Endothelial cell of umbilical vein (primary cell): ENCODE data around the gene LARP6. TPM values are rescaled to one million over a fixed set of nuclear protein-coding genes. Genes with fewer than 3 reads are reported as not detected.

ENCODE experiments used
- BruUV-seq: library from RNA; stranded (reverse); fragments of 400-500 nt; replicated peaks from 2 replicates; lab custom pipeline; 2021; lab: Mats Ljungman, UMichigan
- CTCF ChIA-PET: fragments of 300-600, 350-600 bp; sonication (Branson Sonifier 250); formaldehyde crosslinking; loops from one replicate; lab custom pipeline; 2021; ENCODE audit warnings: antibody characterized with exemption, inconsistent platforms; lab: Charles Lee
- POLR2A ChIA-PET: fragments of 300-600, 350-600 bp; sonication (Branson Sonifier 250); formaldehyde crosslinking; loops from one replicate; lab custom pipeline; 2021; ENCODE audit warnings: antibody characterized with exemption, inconsistent platforms; lab: Charles Lee
- DNase-seq: peaks from one replicate; pipeline ENCODE4 v3.0.0-alpha.2; 2011; ENCODE audit warnings: low read depth, low spot score
- FAIRE-seq: peaks from 2 replicates; lab custom pipeline; 2011; peaks lifted over from hg19 to GRCh38; lab: Jason Lieb, UNC
- H2AFZ ChIP-seq: 2 replicates; pipeline ENCODE4 v1.6.0; 2012; ENCODE audit warnings: low read depth, low read length, control low read depth, inconsistent platforms
- H3K27ac ChIP-seq: 2 replicates; pipeline ENCODE4 v1.5.1; 2011; ENCODE audit warnings: low read depth, mild to moderate bottlenecking, control low read depth, low read length, moderate library complexity; ENCODE audit not compliant: insufficient read depth
- H3K27me3 ChIP-seq, 2 experiments: 2 replicates each; pipeline versions ENCODE4 v1.6.0 to v1.6.1; 2011; ENCODE audit warnings: low read length in 2 of 2, mixed read lengths in 1 of 2; ENCODE audit not compliant: control insufficient read depth in 2 of 2, insufficient read depth in 2 of 2
- H3K36me3 ChIP-seq, 2 experiments: 2 replicates in 1 of 2; 3 replicates in 1 of 2; pipeline ENCODE4 v1.5.1; 2011; ENCODE audit warnings: low read length in 2 of 2, mild to moderate bottlenecking in 1 of 2, moderate library complexity in 1 of 2; ENCODE audit not compliant: control insufficient read depth in 2 of 2, insufficient read depth in 2 of 2; ENCODE audit errors: extremely low read depth in 1 of 2
- H3K4me1 ChIP-seq: 3 replicates; pipeline ENCODE4 v1.5.1; 2011; ENCODE audit warnings: mild to moderate bottlenecking, low read length; ENCODE audit not compliant: control insufficient read depth, insufficient read depth; ENCODE audit errors: extremely low read depth
- H3K4me2 ChIP-seq: 2 replicates; pipeline ENCODE4 v1.6.1; 2011; ENCODE audit warnings: low read length, control low read depth, mixed read lengths; ENCODE audit not compliant: insufficient read depth
- H3K4me3 ChIP-seq, 3 experiments: fragments of 200-600 bp in 1 of 3; sonication (generic), shearing (Covaris generic) in 1 of 3; replicated peaks in 1 of 3; 2 replicates each; pipeline ENCODE4 v1.5.1; 2011 to 2016; ENCODE audit warnings: control low read depth in 3 of 3, low read length in 3 of 3, mild to moderate bottlenecking in 2 of 3, inconsistent platforms in 1 of 3, low read depth in 1 of 3, moderate library complexity in 1 of 3; ENCODE audit not compliant: insufficient read depth in 1 of 3
- H3K79me2 ChIP-seq: 2 replicates; pipeline ENCODE4 v1.6.0; 2012; ENCODE audit warnings: low read length, inconsistent platforms; ENCODE audit not compliant: control insufficient read depth, insufficient read depth
- H3K9ac ChIP-seq: replicated peaks from 2 replicates; pipeline ENCODE3; 2011; ENCODE audit warnings: low read length, control low read depth; ENCODE audit not compliant: insufficient read depth; ENCODE audit errors: extremely low read depth
- H3K9me1 ChIP-seq: replicated peaks from 3 replicates; pipeline ENCODE4 v1.6.0; 2011; ENCODE audit warnings: mild to moderate bottlenecking, low read length; ENCODE audit not compliant: control insufficient read depth, insufficient read depth; ENCODE audit errors: extremely low read depth
- H3K9me3 ChIP-seq: replicated peaks from 2 replicates; pipeline ENCODE4 v1.5.1; 2012; ENCODE audit warnings: low read length, inconsistent platforms; ENCODE audit not compliant: control insufficient read depth, insufficient read depth
- H4K20me1 ChIP-seq: replicated peaks from 2 replicates; pipeline ENCODE3; 2011; ENCODE audit warnings: mild to moderate bottlenecking, low read length; ENCODE audit not compliant: control insufficient read depth, insufficient read depth; ENCODE audit errors: extremely low read depth
- CTCF ChIP-seq, 2 donors: IDR thresholded peaks; 1 replicate in 1 of 2; 2 replicates in 1 of 2; pipeline ENCODE4 v1.5.1; 2011; ENCODE audit warnings: low read length in 2 of 2, mild to moderate bottlenecking in 2 of 2, moderate library complexity in 2 of 2, control low read depth in 1 of 2, inconsistent platforms in 1 of 2, low read depth in 1 of 2; ENCODE audit not compliant: insufficient read depth in 1 of 2; ENCODE audit errors: extremely low read depth in 1 of 2
- EZH2 ChIP-seq: IDR thresholded peaks from 2 replicates; pipeline ENCODE4 v1.6.1; 2012; ENCODE audit warnings: borderline replicate concordance, low read depth, mild to moderate bottlenecking, moderate library complexity, low read length, inconsistent platforms; ENCODE audit not compliant: severe bottlenecking
- FOS ChIP-seq: IDR thresholded peaks from 2 replicates; pipeline ENCODE4 v1.6.1; 2011; ENCODE audit warnings: mild to moderate bottlenecking, low read length, moderate library complexity, borderline replicate concordance; ENCODE audit not compliant: insufficient read depth
- GATA2 ChIP-seq: IDR thresholded peaks from 2 replicates; pipeline ENCODE4 v1.7.0; 2011; ENCODE audit warnings: low read depth, mild to moderate bottlenecking, moderate library complexity, mixed read lengths, low read length; ENCODE audit not compliant: insufficient read length, insufficient read depth
- JUN ChIP-seq: IDR thresholded peaks from 2 replicates; pipeline ENCODE4 v1.6.1; 2011; ENCODE audit warnings: borderline replicate concordance, low read depth; ENCODE audit not compliant: insufficient read length, insufficient read depth
- MAX ChIP-seq: IDR thresholded peaks from 2 replicates; pipeline ENCODE4 v1.6.1; 2011; ENCODE audit not compliant: insufficient read depth, insufficient read length
- MYC ChIP-seq: IDR thresholded peaks from one replicate; pipeline ENCODE4 v1.6.1; 2011; ENCODE audit warnings: mild to moderate bottlenecking, low read depth, low read length
- POLR2A ChIP-seq: IDR thresholded peaks from 2 replicates; pipeline ENCODE4 v1.6.1; 2012; ENCODE audit warnings: low read depth, mild to moderate bottlenecking, control low read depth, low read length
- POLR2AphosphoS5 ChIP-seq: IDR thresholded peaks from 2 replicates; pipeline ENCODE4 v1.6.1; 2012; ENCODE audit warnings: low read depth, mild to moderate bottlenecking, control low read depth, low read length, moderate library complexity; ENCODE audit not compliant: insufficient read depth
- dilution Hi-C: fragments of 300-500 bp; cut with MboI; formaldehyde crosslinking; loops from one replicate; pipeline ENCODE4 v1.15.0; 2019; ENCODE audit warnings: low sequenced_read_pairs; ENCODE audit not compliant: extremely low pct_ligation_motif_present
- intact Hi-C: fragments of 100-400 bp; cut with micrococcal nuclease; formaldehyde crosslinking; loops from one replicate; pipeline ENCODE4 v1.10.0; 2022
- polyA plus RNA-seq, 4 experiments: library from polyadenylated mRNA; depleted of rRNA in 3 of 4; stranded (reverse) in 3 of 4; unstranded in 1 of 4; fragments of >200 nt; gene quantifications; 2 replicates each; pipeline versions ENCODE4 v1.2.1 to v1.2.3, GENCODE V29; 2011 to 2012; ENCODE audit warnings: missing spikeins in 1 of 4
- total RNA-seq: library from RNA; stranded (reverse); gene quantifications from 2 replicates; pipeline ENCODE4 v1.2.3, GENCODE V29; 2021

LARP6 gene
- total and polyA plus RNA-seq, 2 donors (not counting 3 experiments of a cell fraction or from before 2014, with no cell fraction given): 16.9 to 56.2 TPM

GRCh38 chr15:70797464-70797863, 56.5 kb downstream of the LARP6 start:
- Histone ChIP-seq H3K27ac (no peak overlapping the region), H3K9me3 (no peaks in the 10 kb centered on the region), H3K4me2 (no peak overlapping the region), H3K4me1 (peaks cover 40% of the 10 kb centered on the region), H3K9ac (no peak overlapping the region), H4K20me1 (no peaks in the 10 kb centered on the region), H3K9me1 (no peaks in the 10 kb centered on the region), H3K36me3 (no peaks in the 10 kb centered on the region), H2AFZ (no peak overlapping the region), H3K27me3 (no peaks in the 10 kb centered on the region), H3K79me2 (no peaks in the 10 kb centered on the region), H3K4me3 (no peak overlapping the region)
- BruUV-seq: no TSS peak
- intact Hi-C loops (loop anchor here (10.0 kb wide), 1 partner anchor 703 kb away; the partner anchor contains the start of gene TLE3), dilution Hi-C loops (no loop called here)
- FAIRE-seq (no peak), DNase-seq (no peak)
- TF ChIP-seq POLR2AphosphoS5 (no peak), MAX (no peak), MYC (no peak), JUN (no peak), GATA2 (no peak), POLR2A (no peak), FOS (no peak), CTCF (IDR thresholded peaks at IDR 0.05; ENCODE audit: extremely low read depth in 1 of 2, insufficient read depth in 1 of 2, low read depth in 1 of 2, low read length in 2 of 2) (no peak), EZH2 (no peak)
- ChIA-PET CTCF (interaction anchor here (1.3 to 6.4 kb wide), 4 partner anchors 14 to 116 kb away, joined by 3 to 51 read pairs (median 19); no protein-coding TSS in a partner anchor), POLR2A (no interaction called here)
